GM18868 (cell line): ENCODE results near the gene CERS4.
A peak's percentile ranks its signal among the peaks of the same experiment; 100 is the strongest.
"Not testable (repeated sequence)": the region's sequence is repeated elsewhere in the genome, so short reads cannot be mapped to it uniquely, and the experiment has no call there.

Experiments used
- ATAC-seq: cut with Tn5 transposase; IDR thresholded peaks from one replicate; pipeline ENCODE4 v1.9.1; 2021; ENCODE audit warnings: mild to moderate bottlenecking, moderate library complexity; ENCODE audit not compliant: unreplicated experiment

The CERS4 gene

GRCh38 chr19:8261347-8261746, 52.2 kb downstream of the CERS4 start:
- ATAC-seq, result no peak

- no peak for ATAC-seq
Measured at GRCh38 chr19:8261881-8262280, 52.7 kb downstream of the CERS4 start.

GRCh38 chr19:8262431-8262830, 53.3 kb downstream of the CERS4 start:
- ATAC-seq, result no peak

GRCh38 chr19:8264248-8264647, 55.1 kb downstream of the CERS4 start:
- ATAC-seq, result not testable (repeated sequence)

- no peak for ATAC-seq
Measured at GRCh38 chr19:8265872-8266271, 56.7 kb downstream of the CERS4 start.

GRCh38 chr19:8269724-8270123, 60.6 kb downstream of the CERS4 start:
- no peak for ATAC-seq

GRCh38 chr19:8276508-8276907, 67.3 kb downstream of the CERS4 start:
- ATAC-seq, result not testable (repeated sequence)

GRCh38 chr19:8291337-8291736, 82.2 kb downstream of the CERS4 start:
- not testable (repeated sequence) for ATAC-seq

- ATAC-seq, result no peak
Measured at GRCh38 chr19:8302357-8302691, 93.2 kb downstream of the CERS4 start.

GRCh38 chr19:8302734-8303133, 93.6 kb downstream of the CERS4 start:
- ATAC-seq, result no peak

- ATAC-seq, result no peak
Measured at GRCh38 chr19:8304841-8305621, 95.9 kb downstream of the CERS4 start.

GRCh38 chr19:8305798-8306197, 96.6 kb downstream of the CERS4 start:
- no peak for ATAC-seq

GRCh38 chr19:8306235-8307054, 97.3 kb downstream of the CERS4 start:
- ATAC-seq, result no peak

GRCh38 chr19:8307400-8307964, 98.3 kb downstream of the CERS4 start:
- no peak for ATAC-seq

GRCh38 chr19:8307965-8308866, 99.0 kb downstream of the CERS4 start, which contains the start of gene CD320:
CD320 (minus strand) TSS chr19:8308358; CDS start chr19:8308290, 68 bp downstream.
- ATAC-seq, result peak; percentile 77

- ATAC-seq, result no peak
Measured at GRCh38 chr19:8308891-8309291, 99.7 kb downstream of the CERS4 start.

GRCh38 chr19:8310342-8311055, 101.3 kb downstream of the CERS4 start:
- ATAC-seq, result no peak

- no peak for ATAC-seq
Measured at GRCh38 chr19:8311461-8312260, 102.5 kb downstream of the CERS4 start.
